ENCODE results near the gene MYDGF.

DNA sequence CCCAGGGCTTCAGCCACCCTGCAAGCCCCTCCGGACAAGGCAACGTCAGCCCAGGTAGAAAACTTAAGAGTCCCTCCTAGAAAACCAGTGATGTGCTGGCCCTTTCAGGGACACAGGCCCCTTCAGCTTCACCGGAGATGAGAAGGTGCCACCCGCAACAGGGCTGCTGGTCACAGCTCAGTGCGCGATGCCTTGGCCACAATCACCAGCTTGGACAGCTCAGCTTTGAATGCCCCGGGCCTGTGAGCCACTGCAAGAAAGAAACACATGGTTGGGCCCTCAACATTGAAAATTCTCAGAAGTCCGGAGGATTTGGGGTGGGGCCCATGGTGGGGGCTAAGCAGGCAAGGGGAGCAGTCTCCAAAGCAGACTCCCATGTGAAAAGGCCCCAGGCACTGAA, 12.3 kb downstream of the MYDGF start:
- TF ChIP-seq POLR2AphosphoS5 (IDR thresholded peaks at IDR 0.05), result no peak
- TF ChIP-seq, protein P1, sequence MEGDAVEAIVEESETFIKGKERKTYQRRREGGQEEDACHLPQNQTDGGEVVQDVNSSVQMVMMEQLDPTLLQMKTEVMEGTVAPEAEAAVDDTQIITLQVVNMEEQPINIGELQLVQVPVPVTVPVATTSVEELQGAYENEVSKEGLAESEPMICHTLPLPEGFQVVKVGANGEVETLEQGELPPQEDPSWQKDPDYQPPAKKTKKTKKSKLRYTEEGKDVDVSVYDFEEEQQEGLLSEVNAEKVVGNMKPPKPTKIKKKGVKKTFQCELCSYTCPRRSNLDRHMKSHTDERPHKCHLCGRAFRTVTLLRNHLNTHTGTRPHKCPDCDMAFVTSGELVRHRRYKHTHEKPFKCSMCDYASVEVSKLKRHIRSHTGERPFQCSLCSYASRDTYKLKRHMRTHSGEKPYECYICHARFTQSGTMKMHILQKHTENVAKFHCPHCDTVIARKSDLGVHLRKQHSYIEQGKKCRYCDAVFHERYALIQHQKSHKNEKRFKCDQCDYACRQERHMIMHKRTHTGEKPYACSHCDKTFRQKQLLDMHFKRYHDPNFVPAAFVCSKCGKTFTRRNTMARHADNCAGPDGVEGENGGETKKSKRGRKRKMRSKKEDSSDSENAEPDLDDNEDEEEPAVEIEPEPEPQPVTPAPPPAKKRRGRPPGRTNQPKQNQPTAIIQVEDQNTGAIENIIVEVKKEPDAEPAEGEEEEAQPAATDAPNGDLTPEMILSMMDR (IDR thresholded peaks at IDR 0.05), result no peak

Data from suprapubic skin (tissue), 3 donors.